ENCODE data around the gene PKP4.

Gene PKP4

DNA sequence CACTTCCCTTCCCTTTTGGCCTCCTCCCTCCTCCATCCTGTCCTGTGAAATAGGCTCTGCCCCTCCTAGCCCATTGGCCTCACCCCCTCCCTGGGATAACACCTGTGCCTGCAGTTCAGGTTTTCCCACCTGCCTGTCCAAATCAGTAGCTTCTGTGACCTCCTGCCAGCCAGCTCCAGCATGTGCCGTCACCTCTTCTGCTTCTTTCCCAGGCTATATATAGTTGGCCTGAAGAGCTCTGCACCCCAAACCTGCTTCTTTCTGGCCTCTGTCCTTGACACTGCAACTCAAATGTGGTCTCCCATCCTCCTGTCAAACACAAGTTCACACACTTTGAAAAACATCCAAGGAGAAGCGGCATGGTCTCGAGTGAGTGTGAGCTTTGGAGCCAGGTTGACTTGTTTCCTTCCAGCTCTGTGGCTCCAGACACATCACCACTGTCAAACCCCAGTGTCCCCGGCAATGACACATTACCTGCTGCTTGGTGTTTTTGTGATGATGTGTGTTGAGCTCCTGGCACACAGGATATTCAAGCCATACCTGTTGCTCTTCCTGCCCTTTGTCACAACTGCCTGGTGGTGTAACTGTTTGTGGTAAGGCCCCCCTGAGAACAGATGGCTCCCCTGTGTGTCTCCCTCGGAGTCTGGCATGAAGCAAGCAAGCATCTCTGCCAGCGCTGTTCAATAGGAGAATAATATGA, 194.8 kb downstream of the PKP4 start:
- no peaks in the 10 kb centered on the region for H3K27me3 ChIP-seq (ENCODE audit: insufficient read depth, poor library complexity, severe bottlenecking)
- TF ChIP-seq, protein P1, sequence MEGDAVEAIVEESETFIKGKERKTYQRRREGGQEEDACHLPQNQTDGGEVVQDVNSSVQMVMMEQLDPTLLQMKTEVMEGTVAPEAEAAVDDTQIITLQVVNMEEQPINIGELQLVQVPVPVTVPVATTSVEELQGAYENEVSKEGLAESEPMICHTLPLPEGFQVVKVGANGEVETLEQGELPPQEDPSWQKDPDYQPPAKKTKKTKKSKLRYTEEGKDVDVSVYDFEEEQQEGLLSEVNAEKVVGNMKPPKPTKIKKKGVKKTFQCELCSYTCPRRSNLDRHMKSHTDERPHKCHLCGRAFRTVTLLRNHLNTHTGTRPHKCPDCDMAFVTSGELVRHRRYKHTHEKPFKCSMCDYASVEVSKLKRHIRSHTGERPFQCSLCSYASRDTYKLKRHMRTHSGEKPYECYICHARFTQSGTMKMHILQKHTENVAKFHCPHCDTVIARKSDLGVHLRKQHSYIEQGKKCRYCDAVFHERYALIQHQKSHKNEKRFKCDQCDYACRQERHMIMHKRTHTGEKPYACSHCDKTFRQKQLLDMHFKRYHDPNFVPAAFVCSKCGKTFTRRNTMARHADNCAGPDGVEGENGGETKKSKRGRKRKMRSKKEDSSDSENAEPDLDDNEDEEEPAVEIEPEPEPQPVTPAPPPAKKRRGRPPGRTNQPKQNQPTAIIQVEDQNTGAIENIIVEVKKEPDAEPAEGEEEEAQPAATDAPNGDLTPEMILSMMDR (IDR thresholded peaks at IDR 0.05; ENCODE audit: poor library complexity, severe bottlenecking): no peak
- H3K27ac ChIP-seq (ENCODE audit: poor library complexity, severe bottlenecking): no peak overlapping the region
- ATAC-seq (ENCODE audit: low read depth): no peak
- no peak for DNase-seq (ENCODE audit: low spot score)
- H3K9me3 ChIP-seq (ENCODE audit: severe bottlenecking): no peaks in the 10 kb centered on the region
- H3K36me3 ChIP-seq (ENCODE audit: low read depth): no peaks in the 10 kb centered on the region; the same call in 1 of the 2 replicates
- H3K4me1 ChIP-seq (ENCODE audit: insufficient read depth, poor library complexity, severe bottlenecking): no peaks in the 10 kb centered on the region
- no peak overlapping the region for H3K4me3 ChIP-seq (ENCODE audit: severe bottlenecking)

DNA sequence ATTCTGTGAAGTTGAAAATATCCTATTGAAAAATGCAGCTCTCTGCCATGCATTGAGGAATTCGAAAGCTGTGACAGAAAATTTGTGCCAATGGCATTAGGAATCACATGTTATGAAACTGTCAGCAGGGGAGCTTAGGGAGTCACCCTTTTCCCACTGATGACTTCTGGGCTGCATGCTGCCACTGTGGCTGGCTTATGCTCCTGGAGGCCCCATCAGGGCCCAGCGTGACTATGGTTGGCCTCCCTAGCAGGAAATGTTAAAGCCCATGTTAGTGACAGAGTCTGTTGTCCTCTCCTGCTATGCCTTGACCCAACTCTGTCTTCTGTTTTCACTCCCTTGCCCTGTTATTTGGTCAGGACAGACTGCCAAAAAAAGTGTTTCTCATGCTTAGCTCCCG, 198.9 kb downstream of the PKP4 start:
- H3K27me3 ChIP-seq (ENCODE audit: insufficient read depth, poor library complexity, severe bottlenecking): no peaks in the 10 kb centered on the region
- TF ChIP-seq, protein P1 (IDR thresholded peaks at IDR 0.05; ENCODE audit: poor library complexity, severe bottlenecking): no peak
- H3K27ac ChIP-seq (ENCODE audit: poor library complexity, severe bottlenecking): no peak overlapping the region
- H3K4me3 ChIP-seq (ENCODE audit: severe bottlenecking): no peak overlapping the region
- no peaks in the 10 kb centered on the region for H3K9me3 ChIP-seq (ENCODE audit: severe bottlenecking)
- no peak for DNase-seq (ENCODE audit: low spot score)
- peaks cover 14% of the 10 kb centered on the region for H3K36me3 ChIP-seq (ENCODE audit: low read depth)
- ATAC-seq (ENCODE audit: low read depth): no peak
- no peaks in the 10 kb centered on the region for H3K4me1 ChIP-seq (ENCODE audit: insufficient read depth, poor library complexity, severe bottlenecking)

DNA sequence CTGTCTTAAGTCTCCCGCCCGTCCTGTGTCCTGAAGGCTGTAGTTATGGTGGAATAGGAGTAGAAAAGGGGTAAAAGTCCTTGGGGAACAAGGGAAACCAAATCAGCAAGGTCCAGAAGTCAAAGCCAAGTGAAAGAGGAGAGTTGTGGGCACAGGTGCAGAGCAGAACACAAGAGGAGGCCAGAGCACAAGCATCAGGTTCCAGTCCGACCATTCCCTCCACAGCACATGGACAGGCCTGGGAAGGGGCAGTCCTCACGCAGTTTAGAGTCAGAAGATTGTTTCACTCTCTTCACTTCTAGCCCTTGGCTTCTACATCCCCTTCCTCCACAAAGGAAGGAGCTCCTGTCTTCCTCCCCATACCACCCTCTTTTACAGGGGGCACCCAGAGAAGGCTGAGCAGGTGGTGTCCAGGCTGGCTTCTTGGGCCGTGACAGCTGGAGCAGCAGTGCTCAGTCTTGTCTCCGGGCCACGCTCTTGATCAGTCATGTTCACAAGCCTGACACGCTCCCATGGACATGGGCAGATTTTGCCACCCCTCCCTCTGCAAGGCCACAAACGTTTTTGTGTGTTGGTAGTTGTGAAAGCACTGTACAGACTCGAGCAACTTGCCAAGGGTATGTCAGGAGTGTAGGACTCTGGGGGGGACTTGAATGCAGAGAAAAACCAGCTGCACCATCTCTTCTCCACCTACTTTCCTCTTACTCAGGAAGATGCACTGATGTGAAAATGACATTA, 199.9 kb downstream of the PKP4 start:
- H3K4me3 ChIP-seq (ENCODE audit: severe bottlenecking): no peak overlapping the region
- TF ChIP-seq, protein P1 (IDR thresholded peaks at IDR 0.05; ENCODE audit: poor library complexity, severe bottlenecking): no peak
- DNase-seq (ENCODE audit: low spot score): no peak
- H3K36me3 ChIP-seq (ENCODE audit: low read depth): peaks cover 14% of the 10 kb centered on the region
- no peaks in the 10 kb centered on the region for H3K9me3 ChIP-seq (ENCODE audit: severe bottlenecking)
- H3K27ac ChIP-seq (ENCODE audit: poor library complexity, severe bottlenecking): no peak overlapping the region
- ATAC-seq (ENCODE audit: low read depth): no peak
- H3K4me1 ChIP-seq (ENCODE audit: insufficient read depth, poor library complexity, severe bottlenecking): no peaks in the 10 kb centered on the region
- H3K27me3 ChIP-seq (ENCODE audit: insufficient read depth, poor library complexity, severe bottlenecking): no peaks in the 10 kb centered on the region

DNA sequence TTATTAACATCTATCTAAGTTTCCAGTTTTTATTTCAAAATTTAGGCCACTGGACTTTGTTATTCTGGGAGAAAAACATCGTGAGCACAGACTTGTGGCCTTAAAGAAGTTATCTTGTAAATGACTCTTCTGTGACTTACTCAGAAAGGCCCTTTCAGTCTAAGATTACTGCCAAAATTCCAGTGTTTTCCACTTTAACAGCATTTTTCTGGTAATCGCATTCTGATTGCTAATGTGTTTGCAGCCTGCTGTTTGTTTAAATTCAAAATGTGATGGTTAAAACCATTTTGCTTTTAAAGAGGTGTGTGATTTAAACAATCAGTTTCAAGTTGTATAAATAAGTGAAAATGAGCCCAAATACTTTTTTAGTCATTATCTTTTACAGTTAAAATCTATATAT, 201.6 kb downstream of the PKP4 start:
- no peaks in the 10 kb centered on the region for H3K27me3 ChIP-seq (ENCODE audit: insufficient read depth, poor library complexity, severe bottlenecking)
- H3K9me3 ChIP-seq (ENCODE audit: severe bottlenecking): no peaks in the 10 kb centered on the region
- ATAC-seq (ENCODE audit: low read depth) (no peak), DNase-seq (ENCODE audit: low spot score) (no peak)
- TF ChIP-seq, protein P1 (IDR thresholded peaks at IDR 0.05; ENCODE audit: poor library complexity, severe bottlenecking): no peak
- no peak overlapping the region for H3K4me3 ChIP-seq (ENCODE audit: severe bottlenecking)
- H3K4me1 ChIP-seq (ENCODE audit: insufficient read depth, poor library complexity, severe bottlenecking): no peaks in the 10 kb centered on the region
- no peak overlapping the region for H3K27ac ChIP-seq (ENCODE audit: poor library complexity, severe bottlenecking)
- H3K36me3 ChIP-seq (ENCODE audit: low read depth): peaks cover 17% of the 10 kb centered on the region

DNA sequence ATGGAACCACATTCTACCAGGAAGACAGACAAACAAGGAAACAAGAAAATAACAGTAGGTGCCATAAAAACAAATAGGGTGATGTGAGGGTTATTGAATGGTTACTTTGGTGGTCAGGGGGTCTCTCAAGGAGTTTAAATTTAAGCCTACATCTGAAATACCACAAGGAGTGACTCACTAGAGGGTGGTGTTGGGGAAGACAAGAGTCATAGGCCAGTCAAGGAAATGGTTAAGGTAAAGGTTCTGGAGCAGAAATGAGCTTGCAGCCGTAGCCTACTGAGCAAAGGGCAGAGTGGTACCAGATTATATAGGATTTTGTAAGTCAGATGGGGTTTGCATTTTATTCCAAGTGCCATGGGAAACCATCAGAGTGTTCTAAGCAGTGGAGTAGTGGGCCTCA, 202.7 kb downstream of the PKP4 start:
- no peak overlapping the region for H3K27ac ChIP-seq (ENCODE audit: poor library complexity, severe bottlenecking)
- H3K4me1 ChIP-seq (ENCODE audit: insufficient read depth, poor library complexity, severe bottlenecking): no peaks in the 10 kb centered on the region
- TF ChIP-seq, protein P1 (IDR thresholded peaks at IDR 0.05; ENCODE audit: poor library complexity, severe bottlenecking): no peak
- no peaks in the 10 kb centered on the region for H3K9me3 ChIP-seq (ENCODE audit: severe bottlenecking)
- H3K4me3 ChIP-seq (ENCODE audit: severe bottlenecking): no peak overlapping the region
- DNase-seq (ENCODE audit: low spot score): no peak
- H3K36me3 ChIP-seq (ENCODE audit: low read depth): peaks cover 25% of the 10 kb centered on the region
- no peak for ATAC-seq (ENCODE audit: low read depth)
- no peaks in the 10 kb centered on the region for H3K27me3 ChIP-seq (ENCODE audit: insufficient read depth, poor library complexity, severe bottlenecking)

Measured in RWPE2 (cell line).